HUES64 (cell line): ENCODE measurements around the gene SUV39H1.
A peak's percentile ranks its signal among the peaks of the same experiment; 100 is the strongest.
"Not testable (repeated sequence)": the region's sequence is repeated elsewhere in the genome, so short reads cannot be mapped to it uniquely, and the experiment has no call there.

Experiments
- H3K27ac ChIP-seq: 2 replicates; pipeline ENCODE4 v1.7.0; 2013; ENCODE audit warnings: low read depth, low read length, inconsistent platforms
- H3K27me3 ChIP-seq: 2 replicates; pipeline ENCODE4 v1.6.1; 2013; ENCODE audit warnings: mild to moderate bottlenecking, low read length; ENCODE audit not compliant: insufficient read depth
- H3K36me3 ChIP-seq: 2 replicates; pipeline ENCODE4 v1.6.1; 2013; ENCODE audit warnings: mild to moderate bottlenecking, low read length; ENCODE audit not compliant: insufficient read depth
- H3K4me1 ChIP-seq: 2 replicates; pipeline ENCODE4 v1.6.1; 2013; ENCODE audit warnings: mild to moderate bottlenecking, low read length, moderate library complexity; ENCODE audit not compliant: insufficient read depth
- H3K4me3 ChIP-seq: 2 replicates; pipeline ENCODE4 v1.5.1; 2013; ENCODE audit warnings: mild to moderate bottlenecking, low read length, moderate library complexity
- H3K9ac ChIP-seq: 2 replicates; pipeline ENCODE4 v1.6.1; 2013; ENCODE audit warnings: mild to moderate bottlenecking, low read depth, low read length
- H3K9me3 ChIP-seq: 2 replicates; pipeline ENCODE4 v1.6.1; 2013; ENCODE audit warnings: low read depth, low read length; ENCODE audit not compliant: insufficient read depth
- WGBS: fragments of 150-250, 120-280 bp; methylation state at CpG from one replicate; pipeline ENCODE4 v1.1.7; 2013; ENCODE audit warnings: missing lambda C conversion rate; 5-methylcytosine and 5-hydroxymethylcytosine counted together

The SUV39H1 gene

GRCh38 chrX:48668187-48668586 lies 28.3 kb upstream of the SUV39H1 start:
- H3K27ac ChIP-seq, H3K4me1 ChIP-seq, H3K27me3 ChIP-seq, H3K36me3 ChIP-seq, H3K9ac ChIP-seq, H3K4me3 ChIP-seq, H3K9me3 ChIP-seq: not testable (repeated sequence)
- WGBS = 87% methylated on average over 11 of the region's 11 CpGs

GRCh38 chrX:48676106-48676892 lies 20.2 kb upstream of the SUV39H1 start:
- Histone ChIP-seq H3K36me3 (no peaks in the 10 kb centered on the region), H3K9me3 (no peaks in the 10 kb centered on the region), H3K4me1 (no peaks in the 10 kb centered on the region), H3K27me3 (no peaks in the 10 kb centered on the region), H3K9ac (peak overlapping the region; percentile 83), H3K27ac (peak overlapping the region; percentile 80; the same call in 1 of the 2 replicates), H3K4me3 (peak overlapping the region; percentile 95)
- WGBS = under 1% methylated on average over 66 of the region's 67 CpGs

- H3K27me3 ChIP-seq = no peaks in the 10 kb centered on the region
These were observed 19.7 kb upstream of the SUV39H1 start for GRCh38 chrX:48676893-48677270.

GRCh38 chrX:48677516-48677915 lies 19.0 kb upstream of the SUV39H1 start:
- H3K36me3 ChIP-seq = no peaks in the 10 kb centered on the region
- H3K9me3 ChIP-seq = no peaks in the 10 kb centered on the region
- no peaks in the 10 kb centered on the region for H3K4me1 ChIP-seq
- no peaks in the 10 kb centered on the region for H3K27me3 ChIP-seq
- H3K27ac ChIP-seq = no peak overlapping the region
- no peak overlapping the region for H3K9ac ChIP-seq
- WGBS = 86% methylated on average over 8 of the region's 10 CpGs
- H3K4me3 ChIP-seq = peak overlapping the region; percentile 95

More at GRCh38 chrX:48676893-48677270, 19.7 kb upstream of the SUV39H1 start:
- H3K36me3 ChIP-seq = no peaks in the 10 kb centered on the region
- H3K9me3 ChIP-seq = no peaks in the 10 kb centered on the region
- H3K4me3 ChIP-seq = peak overlapping the region; percentile 95
- peak overlapping the region; percentile 34; the same call in 1 of the 2 replicates for H3K27ac ChIP-seq
- peak overlapping the region; percentile 83 for H3K9ac ChIP-seq
- H3K4me1 ChIP-seq = no peaks in the 10 kb centered on the region
- WGBS = 5% methylated on average over 9 of the region's 9 CpGs

GRCh38 chrX:48680467-48680866 lies 16.1 kb upstream of the SUV39H1 start:
- H3K9ac ChIP-seq, H3K27me3 ChIP-seq, H3K4me1 ChIP-seq, H3K36me3 ChIP-seq, H3K9me3 ChIP-seq, H3K27ac ChIP-seq, H3K4me3 ChIP-seq: not testable (repeated sequence)
- WGBS = 80% methylated on average over 1 of the region's 2 CpGs

- not testable (repeated sequence) for H3K27me3 ChIP-seq, H3K4me1 ChIP-seq, H3K36me3 ChIP-seq, H3K9me3 ChIP-seq, H3K4me3 ChIP-seq, H3K27ac ChIP-seq, H3K9ac ChIP-seq
- 90% methylated on average over 6 of the region's 6 CpGs for WGBS
These were observed 15.6 kb upstream of the SUV39H1 start for GRCh38 chrX:48680925-48681324.

GRCh38 chrX:48681539-48682183 lies 14.9 kb upstream of the SUV39H1 start:
- 90% methylated on average over 10 of the region's 10 CpGs for WGBS
- H3K36me3 ChIP-seq = no peaks in the 10 kb centered on the region
- H3K4me3 ChIP-seq = no peak overlapping the region

GRCh38 chrX:48682795-48683194 lies 13.7 kb upstream of the SUV39H1 start:
- WGBS = 93% methylated on average over 12 of the region's 12 CpGs
- not testable (repeated sequence) for H3K36me3 ChIP-seq, H3K27ac ChIP-seq, H3K27me3 ChIP-seq, H3K9ac ChIP-seq, H3K4me1 ChIP-seq, H3K4me3 ChIP-seq, H3K9me3 ChIP-seq

More at GRCh38 chrX:48681539-48682183, 14.9 kb upstream of the SUV39H1 start:
- Histone ChIP-seq H3K9ac (no peak overlapping the region), H3K4me1 (no peaks in the 10 kb centered on the region), H3K27me3 (no peaks in the 10 kb centered on the region), H3K27ac (no peak overlapping the region), H3K9me3 (no peaks in the 10 kb centered on the region)

- no peaks in the 10 kb centered on the region for H3K9me3 ChIP-seq
- no peak within 1 kb of the TSS for H3K27ac ChIP-seq
- H3K9ac ChIP-seq = no peak within 1 kb of the TSS
- no peak within 1 kb of the TSS for H3K4me3 ChIP-seq
- WGBS = 86% methylated on average over 11 of the region's 13 CpGs
- H3K27me3 ChIP-seq = no peaks in the 10 kb centered on the region; the same call in 1 of the 2 replicates
- H3K36me3 ChIP-seq = no peaks in the 10 kb centered on the region
- no peaks in the 10 kb centered on the region for H3K4me1 ChIP-seq
These were observed 13.0 kb upstream of the SUV39H1 start, which contains the start of gene WAS for GRCh38 chrX:48683411-48683982. Gene WAS (plus strand): TSS chrX:48683799. CDS start chrX:48683854, 55 bp downstream.

- H3K4me3 ChIP-seq = no peak overlapping the region
- H3K27me3 ChIP-seq = no peaks in the 10 kb centered on the region; the same call in 1 of the 2 replicates
- H3K36me3 ChIP-seq = no peaks in the 10 kb centered on the region
- no peaks in the 10 kb centered on the region for H3K9me3 ChIP-seq
- H3K27ac ChIP-seq = no peak overlapping the region
- H3K4me1 ChIP-seq = 0 out of 2 replicates have a peak, but pooled peaks cover 3% of the 10 kb centered on the region
- H3K9ac ChIP-seq = no peak overlapping the region
- WGBS = 89% methylated on average over 7 of the region's 7 CpGs
These were observed 12.4 kb upstream of the SUV39H1 start for GRCh38 chrX:48684134-48684533.

- 89% methylated on average over 12 of the region's 12 CpGs for WGBS
- no peak overlapping the region for H3K9ac ChIP-seq
- H3K4me3 ChIP-seq = no peak overlapping the region
- H3K9me3 ChIP-seq = no peaks in the 10 kb centered on the region
- H3K4me1 ChIP-seq = 0 out of 2 replicates have a peak, but pooled peaks cover 3% of the 10 kb centered on the region
- H3K27me3 ChIP-seq = no peaks in the 10 kb centered on the region; the same call in 1 of the 2 replicates
- H3K36me3 ChIP-seq = no peaks in the 10 kb centered on the region
- no peak overlapping the region for H3K27ac ChIP-seq
These were observed 11.1 kb upstream of the SUV39H1 start for GRCh38 chrX:48685416-48685815.
